PC-9 (cell line): ENCODE data around the gene QDPR. TPM values are rescaled to one million over a fixed set of nuclear protein-coding genes. Genes with fewer than 3 reads are reported as not detected.

Experiments used
- BruUV-seq: library from RNA; stranded (reverse); fragments of 400-500 nt; replicated peaks from 2 replicates; lab custom pipeline; 2021; lab: Mats Ljungman, UMichigan
- CTCF ChIA-PET: fragments of 300-600 bp; sonication (Branson Sonifier 250); formaldehyde crosslinking; loops from one replicate; lab custom pipeline; 2022; ENCODE audit warnings: antibody characterized with exemption; lab: Charles Lee
- POLR2A ChIA-PET: fragments of 300-600 bp; sonication (Branson Sonifier 250); formaldehyde crosslinking; loops from one replicate; lab custom pipeline; 2022; ENCODE audit warnings: antibody characterized with exemption; ENCODE audit not compliant: unreplicated experiment; lab: Charles Lee
- DNase-seq, 2 experiments: peaks; one replicate each; pipeline versions ENCODE4 v3.0.0 to v3.0.0-alpha.2; 2015 to 2022; ENCODE audit warnings: mixed read lengths in 1 of 2
- H2AFZ ChIP-seq: fragments of 200-600 bp; sonication (generic); 2 replicates; pipeline ENCODE4 v1.8.1; 2017; ENCODE audit warnings: antibody characterized with exemption
- H3F3A ChIP-seq: fragments of 200-600 bp; sonication (generic); 2 replicates; pipeline ENCODE4 v1.8.1; 2017; ENCODE audit warnings: antibody characterized with exemption, mild to moderate bottlenecking, low read depth; ENCODE audit not compliant: insufficient read depth
- H3K27ac ChIP-seq: fragments of 200-600 bp; sonication (generic); 2 replicates; pipeline ENCODE4 v1.6.1; 2016; ENCODE audit warnings: mixed run types
- H3K27me3 ChIP-seq: fragments of 200-600 bp; sonication (generic); 2 replicates; pipeline ENCODE4 v1.6.1; 2016; ENCODE audit warnings: low read depth, mixed run types; ENCODE audit not compliant: insufficient read depth
- H3K36me3 ChIP-seq: fragments of 200-600 bp; sonication (generic); 2 replicates; pipeline ENCODE4 v1.6.1; 2016; ENCODE audit warnings: low read depth, mixed run types
- H3K4me1 ChIP-seq: fragments of 200-600 bp; sonication (generic); replicated peaks from 2 replicates; pipeline ENCODE4 v1.6.1; 2016; ENCODE audit warnings: mixed run types; ENCODE audit not compliant: insufficient read depth
- H3K4me2 ChIP-seq: fragments of 200-600 bp; sonication (generic); 2 replicates; pipeline ENCODE4 v1.6.1; 2017; ENCODE audit warnings: mixed run types
- H3K4me3 ChIP-seq: fragments of 200-600 bp; sonication (generic); 2 replicates; pipeline ENCODE4 v1.6.1; 2016; ENCODE audit warnings: mixed run types
- H3K79me2 ChIP-seq: fragments of 200-600 bp; sonication (generic); 2 replicates; pipeline ENCODE4 v1.6.1; 2017; ENCODE audit warnings: low read depth, mixed run types
- H3K9me2 ChIP-seq: fragments of 200-600 bp; sonication (generic); 2 replicates; pipeline ENCODE4 v1.8.1; 2017; ENCODE audit warnings: mild to moderate bottlenecking; ENCODE audit not compliant: insufficient read depth
- H3K9me3 ChIP-seq: fragments of 200-600 bp; sonication (generic); 2 replicates; pipeline ENCODE4 v1.8.1; 2016; ENCODE audit warnings: low read depth; ENCODE audit not compliant: insufficient read depth
- H4K20me1 ChIP-seq: fragments of 200-600 bp; sonication (generic); 2 replicates; pipeline ENCODE4 v1.8.1; 2017; ENCODE audit not compliant: insufficient read depth
- EZH2 ChIP-seq: fragments of 200-600 bp; sonication (generic); IDR thresholded peaks from 2 replicates; pipeline ENCODE4 v1.8.0; 2017; ENCODE audit warnings: antibody characterized with exemption, low read depth
- intact Hi-C: fragments of 100-400 bp; cut with micrococcal nuclease; formaldehyde crosslinking; loops from one replicate; pipeline ENCODE4 v1.10.0; 2022; ENCODE audit not compliant: unreplicated experiment
- total RNA-seq: library from RNA; stranded (reverse); gene quantifications from 2 replicates; pipeline ENCODE4 v1.2.3, GENCODE V29; 2021
- TF ChIP-seq, protein P1 (sequence below): fragments of 200-600 bp; sonication (generic); conservative IDR thresholded peaks from 2 replicates; pipeline ENCODE4 v1.6.1; 2017; ENCODE audit warnings: mixed run types, antibody characterized with exemption, mild to moderate bottlenecking, moderate library complexity

Gene QDPR
- total RNA-seq, 1 experiment from 2014 or later = 14.0 TPM

DNA sequence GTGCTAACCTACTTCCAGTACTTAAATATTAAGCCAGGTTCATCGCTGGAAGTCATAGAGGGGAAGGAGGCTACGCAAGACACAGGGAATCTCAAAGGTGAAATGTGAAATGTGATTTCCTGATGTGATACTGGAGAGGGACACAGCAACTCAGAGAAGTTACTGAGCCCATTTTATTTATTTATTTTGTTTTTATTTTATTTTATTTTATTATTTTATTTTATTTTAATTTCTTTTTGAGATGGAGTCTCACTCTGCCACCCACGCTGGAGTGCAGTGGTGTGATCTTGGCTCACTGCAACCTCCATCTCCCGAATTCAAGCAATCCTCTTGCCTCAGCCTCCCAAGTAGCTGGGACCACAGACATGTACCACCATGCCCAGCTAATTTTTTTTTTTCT is 22.8 kb upstream of the QDPR start:
- H3K36me3 ChIP-seq = no peaks in the 10 kb centered on the region
- ChIA-PET CTCF (no interaction called here), POLR2A (no interaction called here)
- no TSS peak for BruUV-seq
- H4K20me1 ChIP-seq = no peaks in the 10 kb centered on the region
- no peaks in the 10 kb centered on the region for H3K9me2 ChIP-seq
- H3K4me2 ChIP-seq = no peak overlapping the region
- no peak overlapping the region for H2AFZ ChIP-seq
- H3K4me3 ChIP-seq = no peak overlapping the region
- TF ChIP-seq, protein P1, sequence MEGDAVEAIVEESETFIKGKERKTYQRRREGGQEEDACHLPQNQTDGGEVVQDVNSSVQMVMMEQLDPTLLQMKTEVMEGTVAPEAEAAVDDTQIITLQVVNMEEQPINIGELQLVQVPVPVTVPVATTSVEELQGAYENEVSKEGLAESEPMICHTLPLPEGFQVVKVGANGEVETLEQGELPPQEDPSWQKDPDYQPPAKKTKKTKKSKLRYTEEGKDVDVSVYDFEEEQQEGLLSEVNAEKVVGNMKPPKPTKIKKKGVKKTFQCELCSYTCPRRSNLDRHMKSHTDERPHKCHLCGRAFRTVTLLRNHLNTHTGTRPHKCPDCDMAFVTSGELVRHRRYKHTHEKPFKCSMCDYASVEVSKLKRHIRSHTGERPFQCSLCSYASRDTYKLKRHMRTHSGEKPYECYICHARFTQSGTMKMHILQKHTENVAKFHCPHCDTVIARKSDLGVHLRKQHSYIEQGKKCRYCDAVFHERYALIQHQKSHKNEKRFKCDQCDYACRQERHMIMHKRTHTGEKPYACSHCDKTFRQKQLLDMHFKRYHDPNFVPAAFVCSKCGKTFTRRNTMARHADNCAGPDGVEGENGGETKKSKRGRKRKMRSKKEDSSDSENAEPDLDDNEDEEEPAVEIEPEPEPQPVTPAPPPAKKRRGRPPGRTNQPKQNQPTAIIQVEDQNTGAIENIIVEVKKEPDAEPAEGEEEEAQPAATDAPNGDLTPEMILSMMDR = no peak
- no peak for TF ChIP-seq EZH2
- intact Hi-C loops = no loop called here
- no peaks in the 10 kb centered on the region for H3K79me2 ChIP-seq
- H3K4me1 ChIP-seq = no peaks in the 10 kb centered on the region
- H3K27ac ChIP-seq = no peak overlapping the region
- no peaks in the 10 kb centered on the region for H3K9me3 ChIP-seq
- no peaks in the 10 kb centered on the region for H3K27me3 ChIP-seq
- no peaks in the 10 kb centered on the region for H3F3A ChIP-seq
- DNase-seq = no peak

DNA sequence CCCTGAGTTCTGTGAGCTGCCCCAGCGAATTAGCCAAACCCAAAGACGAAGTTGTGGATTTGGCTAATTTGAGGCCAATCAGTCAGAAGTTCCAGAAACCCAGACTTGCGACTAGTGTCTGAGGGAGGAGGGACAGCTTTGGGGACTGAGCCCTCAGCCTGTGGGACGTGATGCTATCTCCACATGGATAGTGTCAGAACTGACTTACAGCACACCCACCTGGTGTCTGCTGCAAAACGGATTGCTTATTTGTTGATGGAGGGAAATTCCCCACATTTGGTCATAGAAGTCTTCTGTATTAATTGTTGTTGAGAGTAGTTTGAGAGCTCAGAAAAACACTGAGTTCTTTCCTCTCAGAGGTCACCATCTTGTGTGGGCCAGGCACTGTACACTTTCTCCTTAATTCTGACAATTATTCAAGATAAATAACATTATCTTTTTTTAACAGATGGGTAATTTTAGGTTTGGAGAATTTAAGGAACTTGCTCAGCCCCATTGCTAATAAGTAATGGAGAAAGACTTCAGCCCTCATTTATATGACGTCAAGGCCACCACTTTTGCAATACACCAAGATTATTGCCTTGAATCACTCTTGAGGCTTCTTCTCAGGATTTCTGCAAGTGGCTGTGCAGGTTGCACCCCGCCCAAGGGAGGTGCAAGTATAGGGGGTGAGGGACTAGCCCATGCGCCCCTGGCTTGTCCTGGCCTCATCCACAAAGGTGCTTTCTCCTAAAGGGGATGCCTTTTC is 19.8 kb upstream of the QDPR start:
- ChIA-PET POLR2A (no interaction called here), CTCF (no interaction called here)
- Histone ChIP-seq H3K27ac (no peak overlapping the region), H3K9me3 (no peaks in the 10 kb centered on the region), H3K4me3 (no peak overlapping the region), H3K79me2 (no peaks in the 10 kb centered on the region), H3K27me3 (peaks cover 16% of the 10 kb centered on the region), H3K4me2 (no peak overlapping the region), H4K20me1 (no peaks in the 10 kb centered on the region), H3K9me2 (no peaks in the 10 kb centered on the region), H3F3A (0 out of 2 replicates have a peak, but pooled peaks cover 2% of the 10 kb centered on the region), H3K4me1 (no peaks in the 10 kb centered on the region), H2AFZ (no peak overlapping the region), H3K36me3 (no peaks in the 10 kb centered on the region)
- TF ChIP-seq EZH2 = no peak
- TF ChIP-seq, protein P1 = no peak
- no peak for DNase-seq
- BruUV-seq = no TSS peak
- intact Hi-C loops = no loop called here

DNA sequence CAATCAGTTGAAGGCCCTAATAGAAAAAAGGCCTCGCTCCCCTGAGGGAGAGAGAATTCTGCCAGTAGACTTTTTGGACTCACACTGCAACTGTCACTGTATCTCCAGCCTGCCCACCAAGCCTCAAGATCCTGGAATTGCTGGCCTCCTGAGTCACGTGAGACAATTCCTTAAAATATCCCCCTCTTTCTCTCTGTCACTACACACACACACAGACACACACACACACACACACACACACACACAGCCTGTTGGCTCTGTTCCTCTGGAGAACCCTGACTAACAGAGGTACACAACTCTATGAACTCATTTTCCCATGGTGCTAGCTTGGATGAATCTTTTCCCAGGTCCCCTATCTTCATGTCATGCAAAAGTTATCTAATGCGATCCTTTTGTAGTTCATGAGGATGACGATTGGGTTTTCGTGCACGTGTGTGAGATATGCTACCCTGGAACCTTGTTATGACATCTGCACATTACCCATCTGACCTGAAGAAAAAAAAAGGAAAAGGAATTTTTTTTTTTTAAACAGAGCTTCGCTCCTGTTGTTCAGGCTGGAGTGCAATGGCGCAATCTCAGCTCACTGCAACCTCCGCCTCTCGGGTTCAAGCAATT is 16.8 kb upstream of the QDPR start:
- intact Hi-C loops = no loop called here
- CTCF ChIA-PET = interaction anchor here (0.6 kb wide), 1 partner anchor 57 kb away, joined by 3 read pairs; no protein-coding TSS in a partner anchor
- H3K4me2 ChIP-seq = no peak overlapping the region

More for the DNA sequence above, 16.8 kb upstream of the QDPR start:
- BruUV-seq = no TSS peak
- no peak for TF ChIP-seq EZH2
- TF ChIP-seq, protein P1 = no peak
- 0 out of 2 replicates have a peak, but pooled peaks cover 2% of the 10 kb centered on the region for H3F3A ChIP-seq
- H3K9me2 ChIP-seq = no peaks in the 10 kb centered on the region
- H3K36me3 ChIP-seq = no peaks in the 10 kb centered on the region
- H4K20me1 ChIP-seq = no peaks in the 10 kb centered on the region
- DNase-seq = no peak
- H3K4me1 ChIP-seq = no peaks in the 10 kb centered on the region
- H3K27me3 ChIP-seq = peaks cover 22% of the 10 kb centered on the region
- H3K27ac ChIP-seq = no peak overlapping the region
- H3K9me3 ChIP-seq = no peaks in the 10 kb centered on the region
- no peak overlapping the region for H3K4me3 ChIP-seq
- H3K79me2 ChIP-seq = no peaks in the 10 kb centered on the region
- POLR2A ChIA-PET = no interaction called here
- H2AFZ ChIP-seq = no peak overlapping the region
